ENCODE data around the gene CDC14A. TPM values are rescaled to one million over a fixed set of nuclear protein-coding genes. Genes with fewer than 3 reads are reported as not detected.

CDC14A gene
- total RNA-seq, 1 donor from 2014 or later: 0.79 TPM

- FAIRE-seq (no peak), DNase-seq (ENCODE audit: low read depth) (no peak)
- no peak for TF ChIP-seq CTCF (IDR thresholded peaks at IDR 0.05; ENCODE audit: insufficient read depth, low read length, severe bottlenecking)
- Histone ChIP-seq H3K4me3 (ENCODE audit: low read depth, low read length) (no peak overlapping the region), H3K27me3 (ENCODE audit: control insufficient read depth, insufficient read depth, low read length) (no peaks in the 10 kb centered on the region), H3K36me3 (ENCODE audit: control insufficient read depth, insufficient read depth, low read length) (no peaks in the 10 kb centered on the region)
Observed at GRCh38 chr1:100482748-100483147, 130.4 kb downstream of the CDC14A start.

GRCh38 chr1:100483230-100483629 lies 130.9 kb downstream of the CDC14A start:
- Histone ChIP-seq H3K36me3 (ENCODE audit: control insufficient read depth, insufficient read depth, low read length) (no peaks in the 10 kb centered on the region), H3K27me3 (ENCODE audit: control insufficient read depth, insufficient read depth, low read length) (no peaks in the 10 kb centered on the region), H3K4me3 (ENCODE audit: low read depth, low read length) (no peak overlapping the region)
- DNase-seq (ENCODE audit: low read depth) (no peak), FAIRE-seq (no peak)
- no peak for TF ChIP-seq CTCF (IDR thresholded peaks at IDR 0.05; ENCODE audit: insufficient read depth, low read length, severe bottlenecking)

GRCh38 chr1:100485855-100486258 lies 133.6 kb downstream of the CDC14A start:
- TF ChIP-seq CTCF (IDR thresholded peaks at IDR 0.05; ENCODE audit: insufficient read depth, low read length, severe bottlenecking): no peak
- peak; percentile 3 for DNase-seq (ENCODE audit: low read depth)
- no peak overlapping the region for H3K4me3 ChIP-seq (ENCODE audit: low read depth, low read length)
- H3K36me3 ChIP-seq (ENCODE audit: control insufficient read depth, insufficient read depth, low read length): no peaks in the 10 kb centered on the region
- no peak for FAIRE-seq
- H3K27me3 ChIP-seq (ENCODE audit: control insufficient read depth, insufficient read depth, low read length): no peaks in the 10 kb centered on the region

GRCh38 chr1:100494393-100495084 lies 142.2 kb downstream of the CDC14A start:
- Histone ChIP-seq H3K27me3 (ENCODE audit: control insufficient read depth, insufficient read depth, low read length) (no peaks in the 10 kb centered on the region), H3K36me3 (ENCODE audit: control insufficient read depth, insufficient read depth, low read length) (no peaks in the 10 kb centered on the region), H3K4me3 (ENCODE audit: low read depth, low read length) (no peak overlapping the region)
- FAIRE-seq: no peak
- TF ChIP-seq CTCF (IDR thresholded peaks at IDR 0.05; ENCODE audit: insufficient read depth, low read length, severe bottlenecking): no peak
- DNase-seq (ENCODE audit: low read depth): peak; percentile 15

GRCh38 chr1:100496896-100497295 lies 144.6 kb downstream of the CDC14A start:
- Histone ChIP-seq H3K27me3 (ENCODE audit: control insufficient read depth, insufficient read depth, low read length) (no peaks in the 10 kb centered on the region), H3K36me3 (ENCODE audit: control insufficient read depth, insufficient read depth, low read length) (no peaks in the 10 kb centered on the region), H3K4me3 (ENCODE audit: low read depth, low read length) (no peak overlapping the region)
- no peak for DNase-seq (ENCODE audit: low read depth)
- TF ChIP-seq CTCF (IDR thresholded peaks at IDR 0.05; ENCODE audit: insufficient read depth, low read length, severe bottlenecking): no peak
- no peak for FAIRE-seq

- H3K4me3 ChIP-seq (ENCODE audit: low read depth, low read length): no peak overlapping the region
- no peaks in the 10 kb centered on the region for H3K36me3 ChIP-seq (ENCODE audit: control insufficient read depth, insufficient read depth, low read length)
- no peak for TF ChIP-seq CTCF (IDR thresholded peaks at IDR 0.05; ENCODE audit: insufficient read depth, low read length, severe bottlenecking)
- H3K27me3 ChIP-seq (ENCODE audit: control insufficient read depth, insufficient read depth, low read length): no peaks in the 10 kb centered on the region
- FAIRE-seq: no peak
- no peak for DNase-seq (ENCODE audit: low read depth)
Observed at GRCh38 chr1:100497796-100498195, 145.5 kb downstream of the CDC14A start.
